ENCODE results near the gene SPATA31C1.

Gene SPATA31C1

DNA sequence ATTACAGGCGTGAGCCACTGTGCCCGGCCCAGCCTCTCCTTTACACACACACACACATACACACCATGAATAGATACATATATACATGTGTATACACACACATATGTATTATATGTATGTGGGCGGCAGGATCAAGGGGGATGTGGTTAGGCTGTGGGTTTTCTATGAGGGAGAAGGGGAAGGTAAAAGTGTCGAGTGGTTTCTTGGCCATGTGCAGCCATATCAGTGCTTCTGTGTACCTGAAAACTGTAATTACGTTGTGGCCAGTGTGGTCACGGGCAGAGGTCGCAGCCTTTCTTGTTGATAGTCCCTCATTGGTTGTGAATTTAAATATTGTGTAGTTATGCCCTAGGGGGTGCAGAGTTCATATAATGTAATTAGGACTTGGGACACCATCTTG lies 40.1 kb downstream of the SPATA31C1 start:
- intact Hi-C loops (cut with DNase I; ENCODE audit: low total_unique reads): no loop called here
- Histone ChIP-seq H3K27ac (no peak overlapping the region), H3K36me3 (no peaks in the 10 kb centered on the region), H3K4me1 (no peaks in the 10 kb centered on the region), H3K27me3 (no peaks in the 10 kb centered on the region), H3K4me3 (no peak overlapping the region), H3K9me3 (no peaks in the 10 kb centered on the region)
- TF ChIP-seq, protein P1, sequence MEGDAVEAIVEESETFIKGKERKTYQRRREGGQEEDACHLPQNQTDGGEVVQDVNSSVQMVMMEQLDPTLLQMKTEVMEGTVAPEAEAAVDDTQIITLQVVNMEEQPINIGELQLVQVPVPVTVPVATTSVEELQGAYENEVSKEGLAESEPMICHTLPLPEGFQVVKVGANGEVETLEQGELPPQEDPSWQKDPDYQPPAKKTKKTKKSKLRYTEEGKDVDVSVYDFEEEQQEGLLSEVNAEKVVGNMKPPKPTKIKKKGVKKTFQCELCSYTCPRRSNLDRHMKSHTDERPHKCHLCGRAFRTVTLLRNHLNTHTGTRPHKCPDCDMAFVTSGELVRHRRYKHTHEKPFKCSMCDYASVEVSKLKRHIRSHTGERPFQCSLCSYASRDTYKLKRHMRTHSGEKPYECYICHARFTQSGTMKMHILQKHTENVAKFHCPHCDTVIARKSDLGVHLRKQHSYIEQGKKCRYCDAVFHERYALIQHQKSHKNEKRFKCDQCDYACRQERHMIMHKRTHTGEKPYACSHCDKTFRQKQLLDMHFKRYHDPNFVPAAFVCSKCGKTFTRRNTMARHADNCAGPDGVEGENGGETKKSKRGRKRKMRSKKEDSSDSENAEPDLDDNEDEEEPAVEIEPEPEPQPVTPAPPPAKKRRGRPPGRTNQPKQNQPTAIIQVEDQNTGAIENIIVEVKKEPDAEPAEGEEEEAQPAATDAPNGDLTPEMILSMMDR (IDR thresholded peaks at IDR 0.05): no peak
- DNase-seq: no peak

DNA sequence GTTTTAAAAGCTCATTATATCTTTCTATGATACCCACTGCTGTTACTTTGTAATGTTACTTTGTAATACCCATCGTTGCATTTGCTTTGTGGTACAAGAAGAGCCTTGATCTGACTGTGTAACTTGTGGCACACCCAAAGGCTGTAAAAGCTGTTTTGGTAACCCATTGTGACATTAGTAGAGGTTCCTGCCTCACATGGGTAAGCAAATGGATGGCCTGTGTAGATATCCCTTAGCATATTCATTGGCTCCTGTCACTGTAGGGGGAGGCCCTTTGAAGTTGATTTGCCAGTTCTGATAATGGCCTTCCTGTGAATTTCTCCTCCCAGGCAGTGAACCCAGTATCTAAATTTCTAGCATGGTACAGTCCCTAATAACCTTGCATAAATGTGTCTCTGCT lies 40.8 kb downstream of the SPATA31C1 start:
- Histone ChIP-seq H3K36me3 (no peaks in the 10 kb centered on the region), H3K4me3 (no peak overlapping the region), H3K27me3 (no peaks in the 10 kb centered on the region), H3K4me1 (no peaks in the 10 kb centered on the region), H3K9me3 (no peaks in the 10 kb centered on the region), H3K27ac (no peak overlapping the region)
- intact Hi-C loops (cut with DNase I; ENCODE audit: low total_unique reads): no loop called here
- TF ChIP-seq, protein P1 (IDR thresholded peaks at IDR 0.05): no peak
- DNase-seq: no peak

DNA sequence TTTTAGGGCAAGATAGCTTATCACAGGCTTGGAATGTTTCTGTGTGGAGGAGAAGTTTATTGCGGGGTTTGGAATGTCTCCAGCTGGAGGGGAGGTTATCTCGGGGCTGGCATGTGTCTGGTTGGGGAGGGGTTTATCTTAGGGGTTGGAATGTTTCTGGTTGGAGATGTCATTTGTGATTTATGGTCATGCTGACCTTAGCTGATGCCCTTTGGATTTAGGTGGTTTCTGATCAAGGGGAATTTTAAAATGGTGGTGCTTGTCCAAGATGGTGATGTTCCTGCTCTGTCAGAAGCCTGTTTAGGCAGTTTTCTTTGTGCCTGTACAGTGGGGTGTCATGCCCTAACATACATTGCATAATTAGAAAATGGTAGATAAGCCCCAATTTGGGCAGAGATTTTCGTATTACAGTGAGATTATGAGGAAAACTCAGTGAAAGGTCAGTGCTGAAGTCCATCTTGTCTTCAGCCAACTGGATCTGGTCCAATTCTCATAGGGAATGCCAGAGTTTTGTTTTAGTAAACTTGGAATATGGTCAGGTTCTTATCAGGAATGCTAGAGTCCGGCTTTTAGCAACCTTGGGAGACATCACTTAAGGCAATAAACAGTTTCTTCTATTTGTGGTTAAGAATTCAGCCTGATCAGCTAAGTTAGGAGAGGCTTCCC lies 42.3 kb downstream of the SPATA31C1 start:
- no peak for DNase-seq
- TF ChIP-seq, protein P1 (IDR thresholded peaks at IDR 0.05): no peak
- Histone ChIP-seq H3K27ac (no peak overlapping the region), H3K9me3 (no peaks in the 10 kb centered on the region), H3K36me3 (no peaks in the 10 kb centered on the region), H3K4me1 (no peaks in the 10 kb centered on the region), H3K4me3 (no peak overlapping the region), H3K27me3 (no peaks in the 10 kb centered on the region)
- intact Hi-C loops (cut with DNase I; ENCODE audit: low total_unique reads): no loop called here

DNA sequence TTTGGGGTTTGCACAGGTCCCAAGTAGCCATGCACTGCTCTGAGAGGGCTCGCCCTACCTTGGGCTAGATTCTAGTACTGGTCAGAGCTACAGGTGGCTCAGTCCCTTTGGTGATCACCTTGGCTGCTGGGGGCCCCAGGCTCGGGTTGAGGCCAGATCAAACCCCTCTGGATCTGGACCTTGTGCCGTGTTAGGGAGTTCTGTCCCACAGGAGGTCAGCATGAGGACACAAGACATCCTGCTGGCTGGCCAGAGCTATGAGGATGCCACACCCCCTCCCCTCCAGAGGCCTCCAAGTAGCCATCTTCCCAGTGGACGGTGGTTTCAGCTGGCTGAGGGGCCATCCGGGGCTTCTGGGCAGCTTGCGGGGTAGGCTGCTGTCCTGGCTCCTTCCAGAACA lies 46.0 kb downstream of the SPATA31C1 start:
- Histone ChIP-seq H3K4me1 (no peaks in the 10 kb centered on the region), H3K9me3 (no peaks in the 10 kb centered on the region), H3K27ac (no peak overlapping the region), H3K36me3 (peaks cover 4 to 30% (median 19%) of the 10 kb centered on the region in 3 donors), H3K4me3 (no peak overlapping the region), H3K27me3 (no peaks in the 10 kb centered on the region)
- DNase-seq: no peak
- TF ChIP-seq, protein P1 (IDR thresholded peaks at IDR 0.05): no peak
- intact Hi-C loops (cut with DNase I; ENCODE audit: low total_unique reads): no loop called here

DNA sequence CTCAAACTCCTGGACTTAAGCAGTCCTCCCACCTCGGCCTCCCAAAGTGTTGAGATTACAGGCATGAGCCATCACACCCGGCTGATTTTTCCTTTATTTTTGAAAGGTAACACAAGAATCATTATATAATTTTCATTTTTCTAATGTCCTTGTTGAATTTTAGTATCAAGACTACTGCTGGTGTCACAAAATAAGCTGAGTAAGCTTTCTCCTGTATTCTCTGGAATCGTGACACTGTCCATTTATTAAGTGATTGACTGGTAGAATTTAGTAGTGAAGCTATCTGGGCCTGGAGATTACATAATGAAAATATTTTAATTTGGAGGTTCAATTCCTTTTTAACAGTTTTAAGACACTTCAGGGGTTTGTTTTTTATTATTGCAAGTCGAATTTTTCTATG lies 47.1 kb downstream of the SPATA31C1 start:
- H3K4me3 ChIP-seq: no peak overlapping the region
- H3K36me3 ChIP-seq: peaks cover 8 to 41% (median 30%) of the 10 kb centered on the region in 3 donors
- intact Hi-C loops (cut with DNase I; ENCODE audit: low total_unique reads): no loop called here
- H3K27me3 ChIP-seq: no peaks in the 10 kb centered on the region
- TF ChIP-seq, protein P1 (IDR thresholded peaks at IDR 0.05): no peak
- H3K27ac ChIP-seq: no peak overlapping the region
- DNase-seq: no peak
- no peaks in the 10 kb centered on the region for H3K9me3 ChIP-seq
- no peaks in the 10 kb centered on the region for H3K4me1 ChIP-seq

DNA sequence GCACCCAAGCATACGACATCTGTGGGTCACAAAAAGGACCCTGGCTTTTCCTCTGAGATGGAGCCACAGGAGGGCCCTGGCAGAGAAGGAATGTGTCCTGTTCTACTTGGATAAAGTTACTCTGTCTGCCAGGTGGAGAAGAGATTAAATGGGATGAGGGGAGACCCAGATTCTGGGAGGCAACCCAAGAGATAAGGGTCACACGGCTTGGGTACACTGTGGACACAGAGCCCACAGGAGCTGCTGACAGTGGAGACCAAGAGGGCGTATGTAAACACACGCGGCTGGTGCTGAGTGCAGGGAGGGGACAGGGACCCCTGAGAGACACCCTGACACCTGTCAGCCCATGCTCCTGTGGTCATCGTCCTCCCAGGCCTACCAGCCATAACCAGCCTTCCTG lies 50.4 kb downstream of the SPATA31C1 start:
- Histone ChIP-seq H3K9me3 (no peaks in the 10 kb centered on the region), H3K4me3 (no peak overlapping the region), H3K4me1 (peaks cover 0 to 3% (median under 1%) of the 10 kb centered on the region in 4 donors), H3K27ac (no peak overlapping the region), H3K27me3 (no peaks in the 10 kb centered on the region), H3K36me3 (peaks cover 8 to 56% (median 30%) of the 10 kb centered on the region in 3 donors)
- TF ChIP-seq, protein P1 (IDR thresholded peaks at IDR 0.05): no peak
- intact Hi-C loops (cut with DNase I; ENCODE audit: low total_unique reads): no loop called here
- DNase-seq: no peak

Measured in tibial artery (tissue), 4 donors.